ENCODE results near the gene PSORS1C1.

Gene PSORS1C1

GRCh38 chr6:31098449-31098938, 16.1 kb upstream of the PSORS1C1 start:
- TF ChIP-seq L3MBTL2 (conservative IDR thresholded peaks at IDR 0.05) (no peak), ZNF384 (IDR thresholded peaks at IDR 0.05) (no peak), ARNT (IDR thresholded peaks at IDR 0.05) (no peak), NFRKB (IDR thresholded peaks at IDR 0.05) (no peak), FOXA1 (IDR thresholded peaks at IDR 0.05) (no peak)
- ChIA-PET CTCF (no interaction called here), POLR2A (no interaction called here)
- DNase-seq (ENCODE audit: extremely low spot score): no peak

GRCh38 chr6:31103136-31103535, 11.5 kb upstream of the PSORS1C1 start:
- no peak for TF ChIP-seq SP1 (IDR thresholded peaks at IDR 0.05)
- ChIA-PET CTCF (interaction anchor here (0.7 to 1.8 kb wide), 6 partner anchors 12 to 89 kb away, joined by 3 to 6 read pairs (median 3); partner anchors contain the start of gene PSORS1C1), POLR2A (interaction anchor here (1.0 kb wide), 1 partner anchor 10 kb away, joined by 3 read pairs; no protein-coding TSS in a partner anchor)
- no peak for DNase-seq (ENCODE audit: extremely low spot score)

- CTCF ChIA-PET: no interaction called here
- no peak for DNase-seq (ENCODE audit: extremely low spot score)
- TF ChIP-seq L3MBTL2 (conservative IDR thresholded peaks at IDR 0.05) (no peak), PKNOX1 (IDR thresholded peaks at IDR 0.05) (no peak), FOXK2 (IDR thresholded peaks at IDR 0.05) (no peak), HDGF (IDR thresholded peaks at IDR 0.05; ENCODE audit: borderline replicate concordance) (no peak), BHLHE40 (IDR thresholded peaks at IDR 0.05; ENCODE audit: borderline replicate concordance) (no peak), LEF1 (IDR thresholded peaks at IDR 0.05; ENCODE audit: borderline replicate concordance) (no peak), ZNF384 (IDR thresholded peaks at IDR 0.05) (no peak), FOXA1 (IDR thresholded peaks at IDR 0.05) (no peak), SUZ12 (IDR thresholded peaks at IDR 0.05) (no peak), SP1 (IDR thresholded peaks at IDR 0.05) (no peak), ARNT (IDR thresholded peaks at IDR 0.05) (no peak), FOXM1 (IDR thresholded peaks at IDR 0.05; ENCODE audit: borderline replicate concordance) (no peak), TARDBP (IDR thresholded peaks at IDR 0.05) (no peak), ELF4 (IDR thresholded peaks at IDR 0.05) (no peak), NFRKB (IDR thresholded peaks at IDR 0.05) (no peak), CTBP1 (IDR thresholded peaks at IDR 0.05; ENCODE audit: borderline replicate concordance) (no peak)
- POLR2A ChIA-PET: no interaction called here
These were observed 7.5 kb upstream of the PSORS1C1 start for GRCh38 chr6:31107052-31107451.

DNA sequence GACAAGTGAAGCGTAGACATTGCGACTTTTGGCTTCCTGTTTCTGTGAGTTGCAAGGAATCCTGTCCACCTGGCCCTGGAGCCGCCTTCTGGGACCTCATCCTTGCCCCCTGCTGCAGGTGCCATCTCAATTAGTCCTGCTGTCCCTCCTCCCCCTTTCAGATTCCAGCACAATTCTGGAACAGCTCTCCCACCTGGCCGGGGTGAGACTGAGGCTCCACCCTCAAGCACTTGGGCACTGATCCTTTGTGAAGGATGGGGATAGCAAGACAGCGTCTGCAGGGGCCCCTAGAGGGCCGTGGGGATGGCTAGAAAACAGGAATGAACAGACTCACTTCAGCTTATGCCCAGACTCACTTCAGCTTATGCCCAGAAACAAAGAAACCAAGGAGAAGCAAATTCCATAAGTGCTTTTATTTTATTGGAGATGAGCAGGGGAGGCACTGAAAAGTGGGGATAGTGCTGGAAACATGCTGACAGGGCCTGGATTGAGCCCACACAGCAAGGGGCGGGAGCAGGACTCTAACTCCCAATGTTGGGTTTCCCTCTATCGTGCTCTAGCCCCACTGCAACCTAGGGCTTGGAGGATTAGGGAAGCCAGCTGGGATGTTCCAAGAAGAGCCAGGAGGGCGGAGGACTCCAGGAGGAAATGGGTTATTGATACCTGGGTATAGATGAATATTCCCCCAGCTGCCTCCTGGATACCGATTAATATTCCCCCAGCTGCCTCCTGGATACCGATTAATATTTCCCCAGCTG, 3.6 kb upstream of the PSORS1C1 start:
- no peak for DNase-seq (ENCODE audit: extremely low spot score)
- ChIA-PET CTCF (no interaction called here), POLR2A (no interaction called here)
- TF ChIP-seq ELF4 (IDR thresholded peaks at IDR 0.05) (no peak), HDGF (IDR thresholded peaks at IDR 0.05; ENCODE audit: borderline replicate concordance) (no peak), SP1 (IDR thresholded peaks at IDR 0.05) (no peak), TARDBP (IDR thresholded peaks at IDR 0.05) (no peak), FOXA1 (IDR thresholded peaks at IDR 0.05) (no peak), BHLHE40 (IDR thresholded peaks at IDR 0.05; ENCODE audit: borderline replicate concordance) (no peak), FOXK2 (IDR thresholded peaks at IDR 0.05) (no peak), L3MBTL2 (conservative IDR thresholded peaks at IDR 0.05) (no peak)

- CTCF ChIA-PET: no interaction called here
- POLR2A ChIA-PET: no interaction called here
- TF ChIP-seq NFRKB (IDR thresholded peaks at IDR 0.05): no peak
- TF ChIP-seq PKNOX1 (IDR thresholded peaks at IDR 0.05): no peak
- TF ChIP-seq FOXK2 (IDR thresholded peaks at IDR 0.05): no peak
- TF ChIP-seq ARNT (IDR thresholded peaks at IDR 0.05): no peak
- no peak for TF ChIP-seq LEF1 (IDR thresholded peaks at IDR 0.05; ENCODE audit: borderline replicate concordance)
- no peak for TF ChIP-seq SUZ12 (IDR thresholded peaks at IDR 0.05)
- no peak for TF ChIP-seq BHLHE40 (IDR thresholded peaks at IDR 0.05; ENCODE audit: borderline replicate concordance)
- no peak for TF ChIP-seq FOXA1 (IDR thresholded peaks at IDR 0.05)
- no peak for TF ChIP-seq ELF4 (IDR thresholded peaks at IDR 0.05)
- no peak for DNase-seq (ENCODE audit: extremely low spot score)
These were observed 2.9 kb upstream of the PSORS1C1 start for GRCh38 chr6:31111712-31112111.

GRCh38 chr6:31112478-31112877, 2.1 kb upstream of the PSORS1C1 start, which contains the start of gene C6orf15:
Gene C6orf15 (minus strand): TSS chr6:31112575. CDS start chr6:31112555, 20 bp downstream.
- CTCF ChIA-PET: no interaction called here
- DNase-seq (ENCODE audit: extremely low spot score): no peak
- no peak for TF ChIP-seq FOXK2 (IDR thresholded peaks at IDR 0.05)
- TF ChIP-seq ELF4 (IDR thresholded peaks at IDR 0.05): no peak
- no peak for TF ChIP-seq SUZ12 (IDR thresholded peaks at IDR 0.05)
- TF ChIP-seq SP1 (IDR thresholded peaks at IDR 0.05): no peak
- no peak for TF ChIP-seq ARNT (IDR thresholded peaks at IDR 0.05)
- TF ChIP-seq L3MBTL2 (conservative IDR thresholded peaks at IDR 0.05): no peak
- no peak for TF ChIP-seq PKNOX1 (IDR thresholded peaks at IDR 0.05)
- no peak for TF ChIP-seq BHLHE40 (IDR thresholded peaks at IDR 0.05; ENCODE audit: borderline replicate concordance)
- TF ChIP-seq ZNF384 (IDR thresholded peaks at IDR 0.05): no peak
- no peak for TF ChIP-seq NFRKB (IDR thresholded peaks at IDR 0.05)
- TF ChIP-seq FOXM1 (IDR thresholded peaks at IDR 0.05; ENCODE audit: borderline replicate concordance): no peak
- TF ChIP-seq TARDBP (IDR thresholded peaks at IDR 0.05): no peak
- no peak for TF ChIP-seq FOXA1 (IDR thresholded peaks at IDR 0.05)
- POLR2A ChIA-PET: no interaction called here

Measured in HEK293T (cell line).